NCI-H748 treated with DMSO at 0.1 percent for 48 hours (cell line): Measurements from ENCODE around the gene PREX1.
"Not testable (repeated sequence)": the region's sequence is repeated elsewhere in the genome, so short reads cannot be mapped to it uniquely, and the experiment has no call there.

Experiments used
- DNase-seq: peaks from one replicate; lab custom pipeline; 2025; lab: John Stamatoyannopoulos, UW

Gene PREX1

DNA sequence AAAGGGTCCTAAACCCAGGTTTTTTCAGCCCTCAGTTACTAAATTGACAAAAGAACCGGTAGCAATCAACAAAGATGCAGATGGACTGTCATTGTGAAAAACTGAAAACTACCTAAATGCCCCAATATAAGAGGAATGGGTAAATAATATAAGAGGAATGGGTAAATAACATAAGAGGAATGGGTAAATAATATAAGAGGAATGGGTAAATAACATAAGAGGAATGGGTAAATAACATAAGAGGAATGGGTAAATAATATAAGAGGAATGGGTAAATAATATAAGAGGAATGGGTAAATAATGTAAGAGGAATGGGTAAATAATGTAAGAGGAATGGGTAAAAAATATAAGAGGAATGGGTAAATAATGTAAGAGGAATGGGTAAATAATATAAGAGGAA lies 15.7 kb downstream of the PREX1 start:
- not testable (repeated sequence) for DNase-seq

DNA sequence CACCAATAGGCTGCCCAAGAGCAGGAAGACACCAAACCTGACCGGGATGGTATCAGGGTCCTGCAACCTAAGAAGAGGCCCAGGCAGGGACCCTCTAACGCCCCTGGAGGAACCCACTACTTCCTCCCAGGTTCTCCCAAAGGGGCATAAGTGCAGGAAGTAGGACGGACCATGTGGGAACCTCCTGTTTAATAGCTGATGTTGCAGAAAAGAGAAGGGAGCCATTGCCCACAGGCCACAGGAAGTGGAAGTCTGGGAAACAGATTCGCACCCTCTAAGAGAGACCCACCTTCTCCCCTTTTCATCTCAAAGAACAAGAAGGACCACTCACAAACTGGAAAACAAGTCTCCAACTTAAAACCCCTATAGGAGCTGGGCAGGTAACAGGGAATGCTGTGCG lies 18.1 kb downstream of the PREX1 start:
- DNase-seq, result no peak

DNA sequence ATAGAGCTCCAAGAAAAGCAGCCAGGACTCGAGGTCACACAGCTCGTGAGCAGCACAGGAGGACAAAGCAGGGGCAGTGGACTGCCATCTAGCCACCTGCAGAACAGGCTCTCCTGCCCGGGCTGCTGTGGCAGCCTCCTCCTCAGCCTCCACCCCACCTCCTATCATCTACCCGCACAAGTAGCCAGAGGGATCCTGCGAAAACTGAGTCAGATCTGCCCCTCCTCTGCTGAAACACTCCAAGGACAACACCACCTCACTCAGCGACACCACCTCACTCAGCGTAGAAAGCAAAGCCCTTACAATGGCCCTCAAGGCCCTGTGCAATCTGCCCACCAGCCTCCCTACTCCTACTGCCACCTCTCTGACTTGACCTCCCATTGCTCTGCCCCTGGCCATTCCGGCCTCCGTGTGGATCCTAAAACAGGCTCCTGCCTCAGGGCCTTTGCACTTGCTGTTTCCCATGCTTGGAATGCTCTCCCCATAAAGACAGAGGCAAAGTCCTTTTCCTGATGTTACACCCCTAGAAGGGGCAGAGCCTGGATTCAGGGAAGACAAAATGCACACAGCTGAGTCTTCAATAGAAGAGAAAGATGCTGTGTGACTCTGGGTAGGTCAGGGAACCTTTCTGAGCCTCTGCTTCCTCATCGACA lies 19.3 kb downstream of the PREX1 start:
- no peak for DNase-seq

DNA sequence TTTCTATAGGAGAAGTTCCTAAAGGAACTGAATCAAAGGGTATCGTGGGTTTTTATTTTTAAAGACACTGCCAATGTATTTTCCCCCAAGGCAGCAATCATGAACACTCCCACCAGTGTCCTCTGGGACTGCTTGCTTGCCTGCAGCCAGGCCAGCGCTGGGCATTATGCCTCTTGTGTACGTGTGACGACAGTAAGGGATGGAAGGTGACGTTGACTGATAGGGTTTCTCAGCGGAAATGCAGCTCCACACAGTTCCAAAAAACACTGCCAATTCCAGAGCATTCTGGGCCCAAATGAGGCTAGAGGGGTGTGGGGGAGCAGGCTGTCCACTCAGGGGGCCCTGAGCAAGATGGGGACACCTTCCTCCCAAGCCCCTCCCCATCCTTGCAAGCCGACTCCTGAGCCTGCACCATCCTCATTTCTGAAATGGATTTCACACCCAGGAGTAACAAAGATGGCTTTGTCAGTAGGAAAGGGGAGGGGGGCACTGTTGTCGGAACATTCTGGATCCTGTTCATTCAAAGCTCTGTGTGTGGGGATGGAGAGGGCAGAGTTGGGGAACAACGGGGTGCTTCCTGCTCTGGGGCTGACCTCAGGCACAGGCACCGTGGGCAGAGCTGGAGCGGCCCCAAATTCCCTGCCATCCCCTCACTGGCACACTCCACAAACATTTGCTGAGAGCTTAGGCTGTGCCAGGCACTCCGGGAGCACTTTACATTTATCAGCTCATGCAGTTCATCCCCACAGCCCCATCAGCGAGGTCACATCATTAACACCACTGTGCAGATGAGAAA lies 20.0 kb downstream of the PREX1 start:
- no peak for DNase-seq

DNA sequence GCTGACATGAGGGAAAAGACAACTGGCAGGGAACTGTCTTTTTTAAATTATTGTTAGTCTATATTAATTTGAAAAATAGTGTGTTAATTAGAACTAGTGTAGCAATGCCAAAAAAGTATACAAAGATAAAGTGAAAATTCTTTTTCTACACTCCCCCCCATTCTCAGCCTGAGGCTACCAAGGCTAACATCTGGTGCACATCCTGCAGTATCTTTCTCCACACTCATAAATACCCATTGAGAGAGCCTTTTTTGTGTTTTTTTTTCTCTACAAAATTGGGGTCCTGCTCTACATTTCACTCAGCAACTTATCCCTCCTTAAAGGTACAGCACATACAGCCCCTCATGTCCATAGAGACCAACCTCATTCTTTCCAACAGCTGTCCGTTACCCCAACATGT lies 20.7 kb downstream of the PREX1 start:
- no peak for DNase-seq

DNA sequence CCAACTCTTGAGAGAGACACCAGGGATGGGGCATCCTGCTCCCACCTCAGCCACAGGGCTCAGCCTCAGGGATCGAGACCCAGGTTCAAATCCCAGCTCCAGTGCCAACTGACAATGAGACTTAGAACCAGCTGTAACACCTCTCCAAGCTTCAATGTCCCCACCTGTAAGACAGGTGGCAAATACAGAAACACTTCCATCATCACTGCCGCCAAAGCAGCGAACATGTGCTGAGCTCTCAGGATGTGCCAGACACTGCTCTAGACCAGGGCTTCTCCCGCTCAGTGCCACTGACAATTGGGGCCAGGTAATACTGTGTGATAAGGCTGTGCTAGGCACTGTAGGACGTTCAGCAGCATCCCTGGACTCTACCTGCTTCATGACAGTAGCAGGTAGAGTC lies 22.1 kb downstream of the PREX1 start:
- DNase-seq, result no peak

DNA sequence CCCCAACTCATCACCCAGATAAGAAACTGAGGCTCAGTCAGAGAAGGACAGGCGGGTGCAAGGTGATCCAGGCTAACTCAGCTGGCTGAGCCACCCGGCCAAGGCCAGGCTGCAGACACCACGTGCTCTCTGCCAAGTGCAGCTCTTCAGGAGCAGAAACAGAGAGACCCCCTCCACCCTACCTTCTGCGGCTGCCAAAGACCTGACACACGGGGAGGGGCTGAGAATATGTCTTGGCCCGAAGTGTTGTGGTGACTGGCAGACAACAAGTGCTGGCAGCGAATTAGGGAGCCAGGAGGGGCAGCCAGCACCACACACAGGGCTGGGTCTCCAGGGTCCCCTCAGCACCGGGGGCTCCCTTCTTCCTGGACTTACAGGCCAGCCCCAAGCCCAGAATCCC lies 22.5 kb downstream of the PREX1 start:
- no peak for DNase-seq

DNA sequence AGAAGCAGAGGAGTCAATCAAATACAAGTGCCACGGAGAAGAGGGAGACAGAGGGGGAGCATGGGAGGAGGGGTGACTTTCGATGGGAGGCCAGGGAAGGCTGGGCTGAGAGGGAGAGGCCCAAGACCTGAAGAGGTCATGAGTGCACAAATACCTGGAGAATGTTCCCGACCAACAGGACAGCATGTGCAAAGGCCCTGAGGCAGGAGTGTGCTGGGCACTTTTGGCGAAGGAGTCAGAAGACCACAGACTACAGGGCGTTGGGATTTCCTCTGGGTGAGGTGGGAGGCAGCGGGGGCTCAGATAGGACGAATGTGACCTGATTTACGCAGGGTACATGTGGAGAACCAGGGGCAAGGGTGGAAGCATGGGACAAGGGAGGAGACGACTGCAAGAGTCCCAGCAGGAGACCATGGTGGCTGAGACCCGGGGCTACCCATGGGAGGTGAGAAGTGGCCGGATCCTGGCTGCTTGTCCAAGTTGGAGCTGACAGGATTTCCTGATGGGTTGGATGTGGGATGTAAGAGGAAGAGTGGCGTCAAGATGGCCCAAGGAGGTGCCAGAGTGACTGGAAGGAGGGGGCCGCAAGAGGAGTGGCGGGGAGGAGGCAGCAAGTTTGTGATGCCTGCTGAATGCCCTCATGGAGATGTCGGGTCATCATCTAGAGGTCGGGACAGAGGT lies 23.4 kb downstream of the PREX1 start:
- no peak for DNase-seq

DNA sequence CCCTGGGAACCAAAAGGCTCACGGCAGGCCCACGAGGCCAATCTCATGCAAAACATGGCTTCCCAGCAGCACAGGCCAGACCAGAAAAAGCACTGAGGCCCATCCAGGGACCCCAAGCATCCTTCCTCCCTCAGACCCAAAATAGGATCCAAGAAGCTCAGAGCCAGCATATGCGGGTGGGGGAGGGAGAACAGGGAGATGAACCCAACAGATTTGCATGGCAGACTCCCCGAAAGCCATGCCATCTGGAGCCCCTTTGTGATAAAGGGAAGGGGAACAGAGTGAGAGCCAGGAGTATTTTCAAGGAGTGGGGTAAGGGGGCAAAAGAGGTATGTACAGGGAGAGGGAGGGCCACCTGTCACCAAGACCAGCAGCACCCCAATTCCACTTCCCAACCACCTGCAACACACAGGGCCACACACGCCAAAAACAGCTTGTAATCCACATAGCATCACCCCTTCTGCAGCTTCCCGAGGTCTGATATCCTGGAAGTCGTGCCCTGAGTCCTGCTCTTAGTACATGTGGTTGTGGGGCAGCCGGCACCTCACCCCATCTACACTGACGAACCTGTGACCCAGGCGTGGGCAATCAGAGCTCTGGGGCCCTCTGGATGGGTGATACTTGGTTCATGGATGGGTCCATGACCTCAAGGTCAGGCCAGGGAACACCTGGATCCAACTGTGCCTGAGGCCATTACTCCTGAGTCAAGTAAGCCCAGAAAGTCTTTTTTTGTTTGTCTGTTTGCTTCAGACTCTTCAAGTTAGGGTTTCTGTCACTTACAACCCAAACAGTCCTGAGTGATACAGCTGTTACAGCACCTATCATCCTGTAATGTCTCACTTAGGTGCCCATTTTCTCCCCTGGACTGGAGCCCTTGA lies 24.4 kb downstream of the PREX1 start:
- DNase-seq, result no peak

DNA sequence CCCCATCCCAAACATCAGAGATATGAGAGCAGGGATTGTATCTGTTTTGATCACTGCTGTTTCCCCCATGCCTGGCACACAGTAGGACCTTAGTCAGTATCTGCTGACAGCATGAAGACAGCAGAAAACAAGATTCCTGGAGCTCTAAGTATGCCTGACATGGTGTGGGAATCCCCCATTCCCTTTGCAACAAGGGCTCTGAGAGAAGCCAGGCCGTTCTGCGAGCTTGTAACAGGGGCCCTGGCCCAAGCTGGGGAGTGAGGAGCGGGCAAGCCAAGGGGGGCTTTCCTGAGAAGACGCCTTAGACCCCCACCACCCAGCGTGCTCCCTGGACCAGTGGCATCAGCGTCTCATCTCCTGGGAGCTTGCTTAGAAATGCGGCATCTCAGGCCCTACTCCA lies 25.2 kb downstream of the PREX1 start:
- DNase-seq, result no peak

DNA sequence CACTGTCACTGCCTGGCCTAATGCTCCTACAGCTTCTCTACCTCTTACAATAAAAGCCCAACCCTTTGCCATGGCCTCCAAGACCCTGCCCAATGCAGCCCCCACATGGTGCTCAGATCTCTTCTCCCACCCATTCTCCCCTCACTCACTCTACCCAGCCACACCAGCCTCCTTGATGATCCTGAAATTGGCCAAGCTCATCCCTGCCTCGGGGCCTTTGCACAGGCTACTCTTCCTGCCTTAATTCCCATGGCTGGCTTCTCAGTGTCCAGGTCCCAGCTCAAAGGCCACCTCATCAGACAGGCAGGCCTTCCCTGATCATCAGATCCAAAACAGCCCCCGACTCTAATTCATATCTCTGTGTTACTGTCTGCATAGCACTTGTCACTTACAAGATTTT lies 25.6 kb downstream of the PREX1 start:
- no peak for DNase-seq

DNA sequence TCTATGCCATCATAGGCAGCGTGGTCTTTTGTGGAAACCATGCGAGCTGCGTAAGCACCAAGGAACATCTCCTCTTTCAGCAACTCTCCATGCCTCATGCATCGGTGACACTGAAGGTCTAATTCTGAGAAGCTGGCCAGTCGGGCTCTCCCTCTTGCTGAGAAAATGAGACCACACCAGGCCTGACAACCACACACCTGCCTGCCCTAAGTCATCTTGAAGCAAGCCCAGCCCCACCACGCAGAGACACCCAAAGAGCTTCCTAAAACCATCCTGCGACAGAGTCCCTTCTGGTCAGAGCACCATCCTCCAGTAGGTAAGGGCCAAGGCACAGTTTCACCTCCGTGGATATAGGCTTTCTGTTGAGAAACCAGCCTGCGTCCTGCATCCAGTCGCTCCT lies 26.6 kb downstream of the PREX1 start:
- DNase-seq, result no peak

DNA sequence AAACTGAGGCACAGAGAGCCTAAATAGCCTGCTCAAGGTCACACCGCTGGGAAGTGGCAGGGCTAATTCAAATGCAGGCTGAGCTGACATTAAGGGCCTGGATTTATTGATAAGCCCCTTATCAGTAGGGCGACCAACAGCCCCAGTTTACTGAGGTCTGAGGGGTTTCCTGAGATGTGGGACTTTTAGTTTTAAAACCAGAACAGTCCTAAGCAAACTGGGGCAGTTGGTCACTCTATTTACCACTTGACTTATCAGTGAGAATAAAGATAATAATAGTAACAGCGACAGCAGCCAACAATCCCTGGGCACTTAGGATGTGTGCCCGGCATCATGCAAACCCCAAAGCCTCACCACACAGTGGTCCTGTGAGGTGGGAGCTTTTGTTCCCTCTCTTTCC lies 27.6 kb downstream of the PREX1 start:
- no peak for DNase-seq

DNA sequence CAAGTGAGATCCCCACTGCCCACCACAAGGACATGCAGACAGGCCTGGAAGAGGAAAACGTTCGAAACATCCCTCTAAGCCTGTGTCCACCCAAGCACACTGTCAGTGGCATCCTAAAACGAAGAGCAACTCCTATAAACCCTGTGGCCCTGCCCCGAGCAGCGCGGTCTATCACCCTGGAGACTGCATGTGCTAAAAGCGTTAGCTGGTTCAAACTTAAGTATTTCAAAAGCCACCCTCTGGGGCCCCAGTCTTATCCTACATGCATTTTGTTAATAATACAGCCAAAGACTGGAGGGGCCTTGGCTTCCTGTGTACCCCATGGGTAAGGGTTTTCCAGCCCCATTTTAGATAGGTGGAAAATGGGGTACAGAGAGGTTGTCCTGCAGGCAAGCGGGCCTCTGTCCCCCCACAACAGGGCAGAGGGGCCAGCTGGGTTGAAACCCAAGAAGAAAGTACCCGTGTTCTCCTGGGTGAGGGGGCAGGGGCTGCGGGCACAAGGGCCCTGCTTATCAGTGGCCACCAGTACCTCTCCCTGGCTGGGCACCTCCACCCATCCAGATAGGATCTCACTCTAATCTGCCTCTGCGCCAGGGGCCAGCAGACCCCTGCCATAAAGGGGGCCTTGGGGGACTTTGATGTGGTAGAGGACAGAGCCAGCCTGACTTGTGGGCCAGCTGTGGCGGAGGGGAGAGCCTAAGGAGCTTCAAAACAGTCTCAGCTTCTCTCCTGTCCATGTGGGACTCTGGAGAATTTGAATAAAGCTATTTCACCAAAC lies 28.3 kb downstream of the PREX1 start:
- no peak for DNase-seq

DNA sequence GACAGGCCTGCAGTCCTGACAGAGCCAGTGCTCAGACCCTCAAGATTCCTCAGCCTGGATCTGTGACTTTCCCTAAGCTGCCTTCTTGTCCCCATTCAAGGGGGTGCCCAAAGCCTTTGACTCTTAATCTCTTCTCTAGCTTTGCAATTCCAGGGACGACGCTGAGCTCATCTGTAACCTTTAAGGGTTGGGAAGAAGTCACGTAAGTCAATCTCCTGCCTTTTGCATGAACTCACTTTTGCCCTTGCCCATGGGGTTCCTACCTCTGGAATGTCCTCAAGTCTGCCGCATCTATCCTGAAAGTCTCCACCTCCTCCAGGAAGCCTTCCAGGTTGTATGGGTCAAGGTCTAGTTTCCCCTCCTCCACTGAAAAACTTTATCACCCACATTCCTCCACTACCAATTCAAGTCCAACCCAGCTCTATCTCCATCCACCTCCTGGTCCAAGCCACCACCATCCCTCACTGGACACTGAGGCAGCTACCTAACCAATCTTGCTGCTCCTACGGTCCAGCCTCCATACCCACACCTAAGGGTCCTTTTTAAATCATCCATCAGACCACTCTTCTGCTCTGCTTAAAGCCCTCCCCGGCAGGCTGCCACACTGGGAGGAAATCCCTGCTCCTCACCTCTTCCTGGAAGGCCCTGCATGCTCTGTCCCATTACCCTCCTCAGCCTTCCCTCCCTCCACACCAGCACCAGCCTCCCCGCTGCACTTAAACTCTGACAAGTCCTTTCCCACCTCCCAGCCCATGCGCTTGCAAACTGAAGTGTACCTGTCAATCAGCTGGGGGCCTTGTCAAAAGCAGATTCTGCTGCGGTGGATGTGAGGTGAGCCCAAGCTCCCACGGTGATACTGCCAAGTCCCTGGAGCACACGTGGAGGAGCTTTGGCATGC lies 29.7 kb downstream of the PREX1 start:
- DNase-seq, result no peak

DNA sequence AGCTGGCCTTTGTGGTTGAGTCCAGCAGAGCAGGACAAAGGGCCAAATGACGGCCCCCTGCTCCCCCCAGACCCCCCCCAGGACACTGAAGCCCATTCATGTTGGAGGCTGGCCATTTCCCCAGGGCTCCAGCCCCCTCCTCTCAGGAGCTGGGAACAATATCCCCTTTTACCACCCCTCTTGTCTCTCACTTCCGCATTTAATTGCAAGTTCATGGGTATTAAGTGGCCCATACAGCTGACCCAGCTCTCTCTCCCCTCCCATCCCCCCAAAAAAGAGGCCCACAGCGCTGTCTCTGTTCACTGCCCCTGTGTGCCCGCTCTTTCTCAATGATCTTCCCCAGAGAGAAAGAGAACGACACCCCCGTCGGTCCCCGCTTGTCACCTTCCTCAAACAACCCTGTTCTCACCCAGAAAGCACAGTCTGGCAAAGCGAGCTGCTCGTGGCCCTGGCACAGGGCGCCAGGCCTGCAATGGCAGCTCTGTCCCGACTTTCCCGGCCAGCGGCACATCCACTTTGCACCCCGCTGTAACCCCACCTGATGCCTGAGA lies 30.4 kb downstream of the PREX1 start:
- DNase-seq, result no peak

DNA sequence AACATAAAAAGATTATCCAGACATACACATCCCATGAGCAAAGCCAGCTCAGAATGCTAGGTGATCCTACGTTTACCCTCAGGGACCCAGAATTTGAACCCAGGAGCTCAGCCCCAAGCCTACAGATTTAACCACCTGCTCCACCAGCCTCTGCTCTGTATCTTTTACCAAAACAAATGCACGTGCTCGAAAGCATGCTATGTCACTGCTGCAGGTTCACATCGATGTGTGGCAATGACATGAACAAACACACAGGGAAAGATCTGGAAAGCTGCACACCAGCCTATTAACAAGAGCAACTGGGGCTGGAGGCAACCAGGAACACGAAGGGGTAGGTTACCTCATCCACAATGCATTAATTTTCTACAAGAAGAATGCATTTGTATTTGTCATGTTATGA lies 32.1 kb downstream of the PREX1 start:
- DNase-seq, result no peak

DNA sequence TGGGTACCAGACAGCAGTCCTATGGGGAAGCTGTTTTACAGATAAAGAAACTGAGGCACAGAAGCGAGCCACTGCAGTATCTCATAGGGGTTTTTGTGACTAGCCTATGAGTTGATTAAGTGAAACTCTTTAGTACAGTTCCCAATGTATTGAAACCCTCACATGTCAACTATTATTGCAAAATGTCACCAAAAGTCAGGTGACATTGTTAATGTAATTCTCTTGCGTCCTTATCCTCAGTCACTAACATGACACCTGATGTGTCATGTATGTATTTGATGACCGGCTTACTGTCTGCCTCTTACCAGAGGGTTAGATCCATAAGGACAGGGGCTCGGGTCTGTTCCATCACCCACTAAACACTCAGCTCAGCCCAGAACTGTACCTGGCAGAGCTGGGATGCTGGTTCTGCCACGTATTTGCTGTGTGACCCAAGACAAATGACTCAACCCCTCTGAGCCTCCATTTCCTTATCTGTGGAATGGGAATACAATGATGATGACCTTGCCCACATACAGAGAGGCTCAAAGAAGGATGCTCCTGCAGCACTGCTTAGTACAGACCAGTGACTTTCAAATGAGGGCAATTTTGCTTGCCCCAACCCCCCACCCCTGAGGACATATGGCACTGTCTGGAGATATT lies 32.9 kb downstream of the PREX1 start:
- no peak for DNase-seq

DNA sequence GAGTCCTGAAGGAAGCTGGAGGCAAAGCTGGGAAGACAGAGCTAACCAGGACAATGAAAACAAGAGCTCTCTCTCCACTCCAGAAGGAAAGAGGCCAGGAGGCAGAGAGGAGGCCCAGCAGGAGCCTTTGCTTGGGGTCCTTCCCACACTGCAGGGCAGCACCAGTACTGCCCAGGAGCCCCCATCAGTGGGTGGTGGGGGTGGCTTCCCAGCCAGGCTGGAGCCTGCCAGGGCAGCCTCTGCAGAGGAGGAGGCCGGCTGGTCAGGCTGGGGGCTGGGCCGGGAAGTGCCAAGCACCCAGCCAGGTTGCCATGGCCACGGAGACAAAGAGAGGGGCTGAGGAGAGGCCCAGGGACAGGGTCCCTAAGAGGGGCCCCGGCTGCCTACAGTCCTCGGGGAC lies 33.4 kb downstream of the PREX1 start:
- no peak for DNase-seq

DNA sequence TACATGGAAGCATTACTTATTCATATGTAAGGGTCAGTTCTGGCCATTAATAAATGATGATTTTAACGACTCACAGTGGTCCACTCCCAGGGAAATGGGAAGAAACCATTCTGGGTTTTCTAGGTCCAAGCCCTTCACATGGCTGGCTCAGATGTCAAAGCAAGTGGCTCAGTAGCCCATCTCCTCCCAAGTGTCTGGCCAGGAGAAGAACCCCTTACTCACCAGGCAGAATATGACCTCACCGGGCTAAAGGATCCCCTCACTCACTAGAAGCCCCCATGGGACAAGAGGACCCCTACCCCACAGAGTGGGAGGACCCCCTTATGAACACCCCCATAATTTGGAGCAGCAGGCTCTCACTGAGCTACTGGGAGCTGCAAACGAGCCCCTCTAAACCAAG lies 34.0 kb downstream of the PREX1 start:
- no peak for DNase-seq
